OCI-LY3 (cell line): ENCODE data around the gene TRAF3IP3.
A peak's percentile ranks its signal among the peaks of the same experiment; 100 is the strongest.

Experiments
- H2AFZ ChIP-seq: fragments of 200-600, 300-600 bp; shearing (Covaris generic); 2 replicates; pipeline ENCODE4 v1.6.0; 2014; ENCODE audit warnings: antibody characterized with exemption, low read depth, low read length
- H3K27ac ChIP-seq: fragments of 200-600, 300-600 bp; sonication (generic); 2 replicates; pipeline ENCODE4 v1.5.1; 2014; ENCODE audit warnings: mild to moderate bottlenecking, low read length, moderate library complexity, mixed read lengths
- H3K27me3 ChIP-seq: fragments of 200-600, 300-600 bp; sonication (generic); 2 replicates; pipeline ENCODE4 v1.6.1; 2014; ENCODE audit warnings: low read depth, low read length, mixed read lengths
- H3K36me3 ChIP-seq: fragments of 200-600, 300-600 bp; sonication (generic); replicated peaks from 2 replicates; pipeline ENCODE3; 2014; ENCODE audit warnings: low read depth, low read length, mixed read lengths
- H3K4me1 ChIP-seq: fragments of 300-600, 200-600 bp; sonication (generic); 2 replicates; pipeline ENCODE4 v1.6.1; 2014; ENCODE audit warnings: low read length, mixed read lengths
- H3K4me2 ChIP-seq: fragments of 200-600, 300-600 bp; sonication (generic); 2 replicates; pipeline ENCODE4 v1.6.1; 2014; ENCODE audit warnings: low read length, mixed read lengths
- H3K4me3 ChIP-seq: fragments of 300-600, 200-600 bp; sonication (generic); 2 replicates; pipeline ENCODE4 v1.5.1; 2014; ENCODE audit warnings: antibody characterized with exemption, mild to moderate bottlenecking, low read length, moderate library complexity
- H3K79me2 ChIP-seq: fragments of 300-600, 200-600 bp; shearing (Covaris generic); 2 replicates; pipeline ENCODE4 v1.6.1; 2014; ENCODE audit warnings: mild to moderate bottlenecking, low read length, mixed read lengths
- H3K9ac ChIP-seq: fragments of 300-600, 200-600 bp; shearing (Covaris generic); 2 replicates; pipeline ENCODE4 v1.6.0; 2014; ENCODE audit warnings: mild to moderate bottlenecking, low read length, moderate library complexity
- H3K9me3 ChIP-seq: fragments of 200-600, 300-600 bp; shearing (Covaris generic); 2 replicates; pipeline ENCODE4 v1.6.1; 2014; ENCODE audit warnings: low read length, mixed read lengths; ENCODE audit not compliant: insufficient read depth
- H4K20me1 ChIP-seq: fragments of 200-600, 300-600 bp; sonication (generic); 2 replicates; pipeline ENCODE4 v1.6.1; 2016; ENCODE audit warnings: low read length, mixed read lengths; ENCODE audit not compliant: insufficient read depth
- CTCF ChIP-seq: fragments of 200-600, 300-600 bp; sonication (generic); IDR thresholded peaks from 2 replicates; pipeline ENCODE4 v1.5.1; 2014; ENCODE audit warnings: antibody characterized with exemption, low read length, low read depth
- EZH2phosphoT487 ChIP-seq: fragments of 200-600 bp; shearing (Covaris generic); IDR thresholded peaks from 2 replicates; pipeline ENCODE4 v1.6.1; 2018; ENCODE audit warnings: antibody characterized with exemption, mixed run types, low read depth

The TRAF3IP3 gene

DNA sequence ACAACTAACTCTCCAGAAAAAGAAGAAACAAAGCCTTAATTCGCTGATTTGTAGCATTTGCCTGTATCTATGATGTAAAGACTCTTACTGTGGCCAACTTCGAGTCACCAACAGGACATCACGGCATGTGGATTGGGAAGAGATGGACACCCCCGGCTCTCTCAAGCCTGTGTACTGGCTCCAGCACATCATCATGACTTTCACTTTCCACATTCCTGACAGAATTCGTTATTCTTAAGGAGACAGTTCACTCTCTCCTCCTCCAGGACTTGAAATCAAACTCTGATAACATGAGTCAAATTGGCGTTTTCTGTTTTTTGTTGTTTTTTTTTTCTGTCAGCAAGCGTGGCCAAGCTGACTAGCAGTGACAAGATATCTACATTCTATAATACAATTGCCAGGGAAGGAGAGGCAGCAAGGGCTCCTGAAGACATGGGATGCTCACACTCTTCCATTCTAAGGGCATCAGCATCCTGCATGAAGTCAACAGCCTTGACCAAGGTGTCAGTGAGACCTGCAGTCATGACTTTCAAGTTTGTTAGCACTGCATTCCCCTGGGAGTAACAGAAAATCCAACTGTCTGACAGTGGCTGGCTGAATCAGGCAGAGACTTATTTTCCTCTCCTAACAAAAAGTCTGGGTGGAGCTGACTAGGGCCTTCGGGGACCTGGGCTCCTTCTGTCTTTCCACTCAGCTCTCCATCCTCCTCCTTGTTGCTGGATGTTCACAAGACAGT, 13.3 kb upstream of the TRAF3IP3 start:
- Histone ChIP-seq H3K9me3 (no peaks in the 10 kb centered on the region), H2AFZ (no peak overlapping the region), H3K4me1 (peaks cover 18% of the 10 kb centered on the region), H4K20me1 (no peaks in the 10 kb centered on the region), H3K36me3 (no peaks in the 10 kb centered on the region), H3K79me2 (no peaks in the 10 kb centered on the region), H3K27ac (no peak overlapping the region), H3K9ac (no peak overlapping the region), H3K27me3 (peaks cover 8% of the 10 kb centered on the region), H3K4me3 (no peak overlapping the region), H3K4me2 (no peak overlapping the region)
- TF ChIP-seq CTCF (no peak), EZH2phosphoT487 (no peak)

DNA sequence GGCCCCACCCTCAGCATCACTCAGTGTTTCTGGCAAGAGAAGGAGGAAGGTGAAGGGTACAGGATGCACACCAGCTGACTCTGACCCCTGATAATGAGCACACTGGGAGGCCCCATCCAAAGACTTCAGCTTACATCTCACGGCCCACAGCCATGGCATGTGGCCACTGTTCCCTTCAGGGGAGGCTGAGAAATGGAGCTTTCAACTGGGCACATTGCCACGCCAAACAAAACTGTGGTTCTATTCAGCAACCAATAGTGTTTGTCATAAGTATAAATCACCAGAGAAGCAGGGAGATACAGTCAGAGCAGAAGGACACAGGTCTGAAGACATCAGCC, 12.7 kb upstream of the TRAF3IP3 start:
- Histone ChIP-seq H3K9me3 (no peaks in the 10 kb centered on the region), H3K27me3 (peaks cover 8% of the 10 kb centered on the region), H3K4me3 (no peak overlapping the region), H3K4me2 (no peak overlapping the region), H2AFZ (no peak overlapping the region), H3K36me3 (no peaks in the 10 kb centered on the region), H4K20me1 (no peaks in the 10 kb centered on the region), H3K4me1 (peaks cover 21% of the 10 kb centered on the region), H3K9ac (no peak overlapping the region), H3K27ac (no peak overlapping the region), H3K79me2 (no peaks in the 10 kb centered on the region)
- TF ChIP-seq EZH2phosphoT487 = no peak
- TF ChIP-seq CTCF = no peak

DNA sequence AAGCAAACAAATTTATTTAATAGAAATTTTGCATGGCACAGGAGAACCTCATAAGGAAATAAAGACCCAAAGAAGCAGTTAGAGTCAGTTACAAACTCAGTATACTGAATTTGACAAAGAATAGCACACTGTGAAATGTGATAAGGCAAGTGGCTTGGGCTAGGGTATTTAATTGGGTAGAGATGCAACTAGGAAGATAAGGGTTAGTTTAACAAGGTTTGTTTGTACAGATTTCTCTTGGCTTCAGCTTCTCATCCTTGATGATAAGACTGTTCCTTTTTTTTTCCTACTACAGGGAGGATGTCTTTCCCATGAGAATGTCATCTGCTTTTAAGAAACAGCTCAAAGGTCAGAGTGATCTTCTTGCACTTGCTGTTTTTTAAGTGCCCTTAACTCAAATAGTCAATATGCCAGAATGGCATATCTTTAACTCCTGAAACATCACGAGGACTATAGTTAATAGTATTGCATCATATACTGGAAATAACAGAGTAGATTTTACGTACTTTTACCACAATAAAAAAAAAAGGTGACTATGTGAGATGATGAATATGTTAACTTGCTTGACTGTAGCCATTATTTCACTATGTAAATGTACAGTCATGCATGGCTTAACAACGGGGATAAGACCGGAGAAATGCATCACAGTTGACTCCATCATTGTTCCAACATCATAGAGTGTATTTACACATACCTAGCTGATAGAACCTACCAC, 9.2 kb upstream of the TRAF3IP3 start:
- Histone ChIP-seq H3K27ac (no peak overlapping the region), H3K9ac (0 out of 2 replicates have a peak overlapping the region, but pooled peaks have one; percentile 56), H3K4me1 (peaks cover 54% of the 10 kb centered on the region), H3K9me3 (no peaks in the 10 kb centered on the region), H3K4me3 (peak overlapping the region; percentile 75), H3K36me3 (no peaks in the 10 kb centered on the region), H3K79me2 (no peaks in the 10 kb centered on the region), H3K27me3 (peaks cover 8% of the 10 kb centered on the region), H2AFZ (no peak overlapping the region), H4K20me1 (no peaks in the 10 kb centered on the region), H3K4me2 (peak overlapping the region; percentile 87)
- TF ChIP-seq EZH2phosphoT487 = no peak
- no peak for TF ChIP-seq CTCF

GRCh38 chr1:209747580-209748262, 8.1 kb upstream of the TRAF3IP3 start:
- H3K9ac ChIP-seq = peak overlapping the region; percentile 56
- TF ChIP-seq EZH2phosphoT487 (no peak), CTCF (peak; percentile 100)
- H3K27me3 ChIP-seq = peaks cover 8% of the 10 kb centered on the region
- peak overlapping the region; percentile 87 for H3K4me2 ChIP-seq
- H3K4me3 ChIP-seq = peak overlapping the region; percentile 75
- no peak overlapping the region for H3K27ac ChIP-seq
- H3K9me3 ChIP-seq = no peaks in the 10 kb centered on the region
- no peaks in the 10 kb centered on the region for H3K79me2 ChIP-seq
- H3K36me3 ChIP-seq = no peaks in the 10 kb centered on the region
- H3K4me1 ChIP-seq = peaks cover 63% of the 10 kb centered on the region
- no peaks in the 10 kb centered on the region for H4K20me1 ChIP-seq
- peak overlapping the region; percentile 70; the same call in 1 of the 2 replicates for H2AFZ ChIP-seq
